GM18502 (cell line): Measurements from ENCODE around the gene DDC.

Experiments used
- ATAC-seq: cut with Tn5 transposase; IDR thresholded peaks from one replicate; pipeline ENCODE4 v1.9.1; 2021; ENCODE audit warnings: mild to moderate bottlenecking; ENCODE audit not compliant: unreplicated experiment, poor library complexity

DDC gene

GRCh38 chr7:50564640-50565558 is at the start of gene DDC:
Gene DDC (minus strand): TSS chr7:50565405. CDS start chr7:50544085, 21,320 bp downstream.
- ATAC-seq = no peak

GRCh38 chr7:50613473-50613872 is 48.3 kb upstream of the DDC start:
- no peak for ATAC-seq

- ATAC-seq = no peak
Measured at GRCh38 chr7:50612704-50613103, 47.5 kb upstream of the DDC start.

GRCh38 chr7:50610521-50611277 is 45.5 kb upstream of the DDC start:
- peak; percentile 75 for ATAC-seq

- no peak for ATAC-seq
Measured at GRCh38 chr7:50608196-50608906, 43.1 kb upstream of the DDC start.

- no peak for ATAC-seq
Measured at GRCh38 chr7:50607524-50608125, 42.4 kb upstream of the DDC start.

- no peak for ATAC-seq
Measured at GRCh38 chr7:50605059-50605458, 39.9 kb upstream of the DDC start.

GRCh38 chr7:50603287-50603686 is 38.1 kb upstream of the DDC start:
- ATAC-seq = no peak

- ATAC-seq = no peak
Measured at GRCh38 chr7:50599385-50599784, 34.2 kb upstream of the DDC start.

GRCh38 chr7:50598460-50599343 is 33.5 kb upstream of the DDC start:
- ATAC-seq = no peak

- no peak for ATAC-seq
Measured at GRCh38 chr7:50596484-50596883, 31.3 kb upstream of the DDC start.

- ATAC-seq = peak; percentile 50
Measured at GRCh38 chr7:50595491-50596102, 30.4 kb upstream of the DDC start.

GRCh38 chr7:50594734-50595485 is 29.7 kb upstream of the DDC start:
- ATAC-seq = peak; percentile 81

- no peak for ATAC-seq
Measured at GRCh38 chr7:50594136-50594535, 28.9 kb upstream of the DDC start.

GRCh38 chr7:50592940-50593339 is 27.7 kb upstream of the DDC start:
- ATAC-seq = no peak

GRCh38 chr7:50591480-50592438 is 26.6 kb upstream of the DDC start:
- ATAC-seq = no peak

GRCh38 chr7:50591098-50591479 is 25.9 kb upstream of the DDC start:
- no peak for ATAC-seq
